ENCODE results near the gene PRLR. TPM values are rescaled to one million over a fixed set of nuclear protein-coding genes. Genes with fewer than 3 reads are reported as not detected.

The PRLR gene
- total and polyA plus RNA-seq, 4 donors, result 3.5 to 44.5 (median 14.3) TPM

DNA sequence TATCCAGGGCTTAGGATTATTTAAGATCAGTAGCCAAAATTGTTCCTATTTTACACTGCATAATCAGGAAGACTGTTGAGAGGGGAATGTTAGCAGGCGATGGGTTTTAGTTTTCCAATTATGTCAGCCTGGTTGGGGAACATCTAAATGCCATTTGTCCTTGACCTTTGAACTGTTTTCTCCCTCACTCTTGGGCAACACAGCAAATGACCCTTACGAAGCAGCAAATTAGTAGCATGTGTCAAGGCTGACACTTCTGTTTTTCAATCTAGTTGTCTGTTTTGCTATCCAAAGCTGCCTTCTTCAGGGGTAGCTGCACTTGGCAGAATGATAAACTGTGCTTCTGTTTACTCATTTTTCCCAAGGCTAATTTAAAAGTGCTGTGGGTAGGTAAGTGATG, 104.5 kb downstream of the PRLR start (continued):
- TF ChIP-seq ZBTB33 (IDR thresholded peaks at IDR 0.05), result no peak
- no peak for TF ChIP-seq HNF4G (IDR thresholded peaks at IDR 0.05)
- no peak for TF ChIP-seq ATF3 (IDR thresholded peaks at IDR 0.05)
- TF ChIP-seq TAF1 (conservative IDR thresholded peaks at IDR 0.05), result no peak
- no peak for TF ChIP-seq RAD21 (IDR thresholded peaks at IDR 0.05)
- TF ChIP-seq EGR1 (IDR thresholded peaks at IDR 0.05; ENCODE audit: low read depth in 2 of 2), result no peak
- no peak for TF ChIP-seq JUND (IDR thresholded peaks at IDR 0.05)
- TF ChIP-seq RXRA (IDR thresholded peaks at IDR 0.05), result peak in 1 of 2 donors; percentile 15
- TF ChIP-seq SP1 (IDR thresholded peaks at IDR 0.05), result no peak
- no peak for TF ChIP-seq NR2F2 (IDR thresholded peaks at IDR 0.05)

- H3K4me1 ChIP-seq (ENCODE audit: control insufficient read depth in 4 of 4, insufficient read depth in 4 of 4, low read length in 3 of 4), result peaks cover 3 to 42% (median 28%) of the 10 kb centered on the region in 4 donors
- no peak for TF ChIP-seq SP1 (IDR thresholded peaks at IDR 0.05)
- H3K4me3 ChIP-seq (ENCODE audit: low read depth in 1 of 3, low read length in 3 of 3), result no peak overlapping the region
- no peak overlapping the region for H3K27ac ChIP-seq (ENCODE audit: low read depth in 1 of 2, low read length in 2 of 2)
- no peak for DNase-seq (ENCODE audit: low spot score)
- no peak overlapping the region for H3K9ac ChIP-seq (ENCODE audit: low read depth in 1 of 2, low read length in 2 of 2)
- no peaks in the 10 kb centered on the region for H3K36me3 ChIP-seq (ENCODE audit: control insufficient read depth in 4 of 4, insufficient read depth in 3 of 4, low read depth in 1 of 4, low read length in 3 of 4)
- 50% methylated on average over 2 of the region's 2 CpGs for WGBS
- H3K27me3 ChIP-seq (ENCODE audit: control insufficient read depth in 4 of 4, insufficient read depth in 4 of 4, low read length in 3 of 4), result no peaks in the 10 kb centered on the region
- H3K9me3 ChIP-seq (ENCODE audit: control insufficient read depth in 4 of 4, low read length in 3 of 4), result no peaks in the 10 kb centered on the region
Measured at GRCh38 chr5:35124932-35125331, 105.4 kb downstream of the PRLR start.

GRCh38 chr5:35122819-35123218, 107.5 kb downstream of the PRLR start:
- 35% methylated on average over 2 of the region's 2 CpGs for WGBS
- Histone ChIP-seq H3K9me3 (ENCODE audit: control insufficient read depth in 4 of 4, low read length in 3 of 4) (no peaks in the 10 kb centered on the region), H3K27ac (ENCODE audit: low read depth in 1 of 2, low read length in 2 of 2) (peak overlapping the region; percentile 2 to 13), H3K27me3 (ENCODE audit: control insufficient read depth in 4 of 4, insufficient read depth in 4 of 4, low read length in 3 of 4) (no peaks in the 10 kb centered on the region), H3K9ac (ENCODE audit: low read depth in 1 of 2, low read length in 2 of 2) (no peak overlapping the region), H3K4me3 (ENCODE audit: low read depth in 1 of 3, low read length in 3 of 3) (no peak overlapping the region), H3K36me3 (ENCODE audit: control insufficient read depth in 4 of 4, insufficient read depth in 3 of 4, low read depth in 1 of 4, low read length in 3 of 4) (no peaks in the 10 kb centered on the region), H3K4me1 (ENCODE audit: control insufficient read depth in 4 of 4, insufficient read depth in 4 of 4, low read length in 3 of 4) (peaks cover 3 to 34% (median 24%) of the 10 kb centered on the region in 4 donors)
- no peak for DNase-seq (ENCODE audit: low spot score)
- peak; percentile 80 for TF ChIP-seq YY1 (IDR thresholded peaks at IDR 0.05)
- no peak for TF ChIP-seq ATF3 (IDR thresholded peaks at IDR 0.05)
- TF ChIP-seq EGR1 (IDR thresholded peaks at IDR 0.05; ENCODE audit: low read depth in 2 of 2), result peak in 1 of 2 donors; percentile 25
- TF ChIP-seq NR2F2 (IDR thresholded peaks at IDR 0.05), result peak; percentile 93
- peak; percentile 66 for TF ChIP-seq SP1 (IDR thresholded peaks at IDR 0.05)
- peak; percentile 81 to 90 for TF ChIP-seq RXRA (IDR thresholded peaks at IDR 0.05)
- no peak for TF ChIP-seq TAF1 (conservative IDR thresholded peaks at IDR 0.05)
- TF ChIP-seq FOXA2 (IDR thresholded peaks at IDR 0.05), result peak; percentile 93
- TF ChIP-seq, protein P1, sequence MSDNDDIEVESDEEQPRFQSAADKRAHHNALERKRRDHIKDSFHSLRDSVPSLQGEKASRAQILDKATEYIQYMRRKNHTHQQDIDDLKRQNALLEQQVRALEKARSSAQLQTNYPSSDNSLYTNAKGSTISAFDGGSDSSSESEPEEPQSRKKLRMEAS (IDR thresholded peaks at IDR 0.05), result peak; percentile 66
- TF ChIP-seq CTCF (IDR thresholded peaks at IDR 0.05; ENCODE audit: low read depth, low read length, missing input control), result no peak
- peak; percentile 87 for TF ChIP-seq FOXA1 (IDR thresholded peaks at IDR 0.05)
- peak; percentile 51 for TF ChIP-seq ZBTB33 (IDR thresholded peaks at IDR 0.05)
- peak; percentile 88 to 93 for TF ChIP-seq HNF4A (conservative IDR thresholded peaks at IDR 0.05)
- TF ChIP-seq RAD21 (IDR thresholded peaks at IDR 0.05), result peak; percentile 43 to 57
- peak; percentile 55 for TF ChIP-seq HNF4G (IDR thresholded peaks at IDR 0.05)
- TF ChIP-seq REST (IDR thresholded peaks at IDR 0.05), result peak; percentile 75
- no peak for TF ChIP-seq GABPA (IDR thresholded peaks at IDR 0.05 in 1 of 2, conservative IDR thresholded peaks at IDR 0.05 in 1 of 2)
- peak; percentile 40 to 90 for TF ChIP-seq JUND (IDR thresholded peaks at IDR 0.05)

Measured in liver (tissue), 9 donors.